Measurements from ENCODE around the gene IMMP2L. TPM values are rescaled to one million over a fixed set of nuclear protein-coding genes. Genes with fewer than 3 reads are reported as not detected.

Gene IMMP2L
- total RNA-seq, 4 donors from 2014 or later: 23.8 to 30.0 (median 27.7) TPM

DNA sequence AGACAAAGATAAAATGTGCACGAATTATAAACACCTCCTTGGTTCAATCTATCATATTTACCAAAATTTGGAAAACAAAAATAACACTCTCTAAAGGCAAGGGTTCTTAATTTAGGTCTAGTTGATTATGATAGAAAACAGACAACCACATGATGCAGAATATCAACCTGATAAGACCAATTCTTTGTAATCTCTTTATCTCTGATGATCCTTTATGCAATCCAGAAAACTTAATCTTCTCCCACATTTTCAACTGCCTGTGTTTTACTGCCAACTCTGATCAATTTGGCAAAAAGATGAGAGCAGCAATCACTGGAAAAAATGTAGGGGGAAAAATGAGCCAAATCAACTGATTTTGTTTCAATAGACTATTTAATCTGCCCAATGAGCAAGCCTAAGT lies 322.9 kb downstream of the IMMP2L start:
- H3K36me3 ChIP-seq: no peaks in the 10 kb centered on the region
- TF ChIP-seq, protein P1, sequence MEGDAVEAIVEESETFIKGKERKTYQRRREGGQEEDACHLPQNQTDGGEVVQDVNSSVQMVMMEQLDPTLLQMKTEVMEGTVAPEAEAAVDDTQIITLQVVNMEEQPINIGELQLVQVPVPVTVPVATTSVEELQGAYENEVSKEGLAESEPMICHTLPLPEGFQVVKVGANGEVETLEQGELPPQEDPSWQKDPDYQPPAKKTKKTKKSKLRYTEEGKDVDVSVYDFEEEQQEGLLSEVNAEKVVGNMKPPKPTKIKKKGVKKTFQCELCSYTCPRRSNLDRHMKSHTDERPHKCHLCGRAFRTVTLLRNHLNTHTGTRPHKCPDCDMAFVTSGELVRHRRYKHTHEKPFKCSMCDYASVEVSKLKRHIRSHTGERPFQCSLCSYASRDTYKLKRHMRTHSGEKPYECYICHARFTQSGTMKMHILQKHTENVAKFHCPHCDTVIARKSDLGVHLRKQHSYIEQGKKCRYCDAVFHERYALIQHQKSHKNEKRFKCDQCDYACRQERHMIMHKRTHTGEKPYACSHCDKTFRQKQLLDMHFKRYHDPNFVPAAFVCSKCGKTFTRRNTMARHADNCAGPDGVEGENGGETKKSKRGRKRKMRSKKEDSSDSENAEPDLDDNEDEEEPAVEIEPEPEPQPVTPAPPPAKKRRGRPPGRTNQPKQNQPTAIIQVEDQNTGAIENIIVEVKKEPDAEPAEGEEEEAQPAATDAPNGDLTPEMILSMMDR (IDR thresholded peaks at IDR 0.05): no peak
- no peak for TF ChIP-seq POLR2A (IDR thresholded peaks at IDR 0.05)
- intact Hi-C loops (cut with DNase I): no loop called here
- no peak overlapping the region for H3K27ac ChIP-seq
- no peaks in the 10 kb centered on the region for H3K9me3 ChIP-seq
- no peak overlapping the region for H3K4me3 ChIP-seq (replicated peaks in 1 of 3)
- no peaks in the 10 kb centered on the region for H3K27me3 ChIP-seq
- peaks cover 5 to 6% of the 10 kb centered on the region in 2 donors for H3K4me1 ChIP-seq
- DNase-seq: no peak
- WGBS, 2 donors: 37 to 81% methylated on average over 1 of the region's 1 CpG

DNA sequence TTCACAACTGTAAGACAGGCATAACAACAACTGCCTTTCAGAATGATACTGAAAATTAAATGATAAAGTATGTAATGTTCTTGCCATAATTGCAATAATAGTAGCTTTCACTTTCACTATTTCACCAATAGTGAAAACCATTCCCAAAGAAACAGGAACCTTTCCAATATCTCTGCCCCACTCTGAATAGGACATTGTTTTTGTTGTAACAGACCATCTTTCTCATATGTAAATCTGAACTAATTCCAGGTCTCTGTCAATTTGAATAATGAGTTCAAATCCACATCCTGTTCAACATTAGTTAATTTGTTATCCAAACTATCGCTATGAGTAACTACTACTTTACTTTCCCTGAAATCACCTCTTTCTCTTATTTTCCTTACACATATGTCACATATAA lies 323.4 kb downstream of the IMMP2L start:
- no peaks in the 10 kb centered on the region for H3K27me3 ChIP-seq
- no peak overlapping the region for H3K27ac ChIP-seq
- no peak for TF ChIP-seq POLR2A (IDR thresholded peaks at IDR 0.05)
- TF ChIP-seq, protein P1 (IDR thresholded peaks at IDR 0.05): no peak
- H3K9me3 ChIP-seq: no peaks in the 10 kb centered on the region
- 70% methylated on average over 1 of the region's 1 CpG for WGBS, 2 donors
- no peak overlapping the region for H3K4me3 ChIP-seq (replicated peaks in 1 of 3)
- intact Hi-C loops (cut with DNase I): no loop called here
- H3K36me3 ChIP-seq: no peaks in the 10 kb centered on the region
- peaks cover 5 to 6% of the 10 kb centered on the region in 2 donors for H3K4me1 ChIP-seq
- no peak for DNase-seq

DNA sequence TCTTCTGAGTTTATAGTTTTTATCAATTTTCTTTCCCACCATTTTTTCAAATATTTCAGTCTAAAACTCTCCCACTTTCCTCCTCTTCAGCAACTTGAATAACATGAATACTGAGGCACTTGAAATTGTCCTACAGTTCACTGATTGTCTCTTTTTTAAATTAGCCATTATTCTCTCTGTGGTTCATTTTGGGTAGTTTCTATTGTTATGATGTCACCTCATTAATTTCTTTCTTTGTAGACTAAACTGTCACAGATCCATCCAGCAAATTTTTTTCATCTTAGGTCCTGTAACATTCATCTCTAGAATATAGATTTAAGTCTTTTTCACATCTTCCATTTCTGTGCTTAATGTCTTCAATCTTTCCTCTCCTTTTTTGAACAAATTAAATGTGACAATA lies 326.6 kb downstream of the IMMP2L start:
- Histone ChIP-seq H3K36me3 (no peaks in the 10 kb centered on the region), H3K27ac (no peak overlapping the region), H3K27me3 (no peaks in the 10 kb centered on the region), H3K9me3 (no peaks in the 10 kb centered on the region), H3K4me1 (peaks cover 5 to 6% of the 10 kb centered on the region in 2 donors), H3K4me3 (replicated peaks in 1 of 3) (no peak overlapping the region)
- DNase-seq: no peak
- TF ChIP-seq, protein P1 (IDR thresholded peaks at IDR 0.05): no peak
- no peak for TF ChIP-seq POLR2A (IDR thresholded peaks at IDR 0.05)
- intact Hi-C loops (cut with DNase I): no loop called here

DNA sequence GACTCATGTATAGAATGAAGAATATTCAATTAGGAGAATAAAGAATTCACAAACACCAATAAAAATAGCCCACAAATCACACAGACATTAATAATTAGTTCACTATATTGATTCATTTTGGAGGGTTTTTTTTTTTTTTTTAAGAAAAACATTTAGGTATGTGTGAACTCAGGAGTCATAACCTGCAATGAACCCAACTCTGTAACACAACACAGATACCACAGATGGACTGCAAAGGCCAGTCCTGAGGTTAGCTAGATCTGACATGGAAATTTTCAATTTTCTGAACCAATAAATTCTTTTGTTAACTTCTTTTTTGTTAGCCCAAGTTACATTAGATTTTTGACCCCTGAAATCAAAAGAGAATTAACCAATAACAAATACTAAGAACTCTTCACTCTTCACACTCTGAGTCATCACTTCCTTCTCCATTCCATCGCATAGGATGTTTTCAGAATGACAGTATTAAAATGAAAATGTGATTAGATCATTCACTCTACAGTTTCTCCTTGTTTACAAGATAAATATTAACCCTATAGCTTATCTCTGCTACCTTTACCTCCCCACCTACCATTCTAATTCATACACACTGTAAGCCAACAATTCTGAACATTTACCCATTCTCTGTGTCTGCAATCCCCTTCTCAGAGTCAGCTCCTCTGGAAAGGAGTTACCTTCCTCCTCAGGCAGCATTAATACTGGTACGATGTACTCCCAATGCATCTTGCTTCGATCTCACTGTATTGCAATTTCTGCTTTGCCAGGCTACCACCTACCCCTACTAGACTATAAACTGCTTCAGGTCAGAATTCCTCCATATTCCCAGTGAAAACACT lies 329.8 kb downstream of the IMMP2L start:
- Histone ChIP-seq H3K9me3 (no peaks in the 10 kb centered on the region), H3K27ac (no peak overlapping the region)
- 78 to 89% methylated on average over 3 of the region's 3 CpGs for WGBS, 2 donors

DNA sequence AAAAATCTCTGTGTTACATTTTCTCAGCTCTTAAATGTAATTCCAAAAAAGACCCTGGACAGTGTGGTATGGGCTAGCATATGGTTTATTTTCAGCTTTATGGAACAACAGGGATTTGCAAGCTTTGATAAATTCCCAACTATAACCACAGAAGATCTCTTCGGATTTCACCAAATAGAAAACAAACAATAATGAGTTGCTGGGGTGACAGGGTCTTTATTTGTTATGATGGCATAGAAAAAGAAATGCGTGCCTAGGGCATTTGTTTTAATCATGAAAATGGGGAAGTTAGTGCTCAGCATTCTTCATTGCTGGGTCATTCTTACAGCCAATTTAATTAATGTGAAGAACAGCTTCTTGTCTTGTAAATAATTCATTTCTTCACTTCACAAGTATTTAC lies 332.4 kb downstream of the IMMP2L start:
- Histone ChIP-seq H3K36me3 (no peaks in the 10 kb centered on the region), H3K27me3 (no peaks in the 10 kb centered on the region), H3K4me3 (replicated peaks in 1 of 3) (no peak overlapping the region), H3K9me3 (no peaks in the 10 kb centered on the region), H3K27ac (no peak overlapping the region), H3K4me1 (no peaks in the 10 kb centered on the region)
- intact Hi-C loops (cut with DNase I): no loop called here
- no peak for DNase-seq
- WGBS, 2 donors: 75 to 76% methylated on average over 2 of the region's 2 CpGs
- TF ChIP-seq POLR2A (IDR thresholded peaks at IDR 0.05): no peak
- TF ChIP-seq, protein P1 (IDR thresholded peaks at IDR 0.05): no peak

More for the DNA sequence above, 329.8 kb downstream of the IMMP2L start:
- DNase-seq: no peak
- Histone ChIP-seq H3K4me1 (no peaks in the 10 kb centered on the region), H3K4me3 (replicated peaks in 1 of 3) (no peak overlapping the region), H3K27me3 (no peaks in the 10 kb centered on the region), H3K36me3 (no peaks in the 10 kb centered on the region)
- TF ChIP-seq, protein P1 (IDR thresholded peaks at IDR 0.05): no peak
- TF ChIP-seq POLR2A (IDR thresholded peaks at IDR 0.05): no peak
- intact Hi-C loops (cut with DNase I): no loop called here

Data from thyroid gland (tissue), 4 donors.